ENCODE data around the gene PAQR3. TPM values are rescaled to one million over a fixed set of nuclear protein-coding genes. Genes with fewer than 3 reads are reported as not detected.

The PAQR3 gene
- total and polyA plus RNA-seq, 9 of the 15 experiments (the other 6 are each of a cell fraction or from before 2014, with no cell fraction given), result 10.7 to 77.1 (median 31.6) TPM

- TF ChIP-seq THRAP3 (IDR thresholded peaks at IDR 0.05; ENCODE audit: borderline replicate concordance) (no peak), ZNF253 (CRISPR knock-in tag; conservative IDR thresholded peaks at IDR 0.05) (0 out of 2 replicates have a peak, but pooled peaks have one; percentile 17), POLR2B (IDR thresholded peaks at IDR 0.05; ENCODE audit: low read depth, partially characterized antibody) (peak; percentile 59), THRB (CRISPR knock-in tag; conservative IDR thresholded peaks at IDR 0.05) (0 out of 2 replicates have a peak, but pooled peaks have one; percentile 51), POLR2A (conservative IDR thresholded peaks at IDR 0.05) (peak; percentile 57), SUPT5H (IDR thresholded peaks at IDR 0.05) (peak; percentile 50; the same call in 1 of the 2 replicates), ZNF785 (CRISPR knock-in tag; IDR thresholded peaks at IDR 0.05) (no peak)
- intact Hi-C loops (cut with micrococcal nuclease) (no loop called here), in situ Hi-C loops (cut with MboI) (no loop called here)
- Histone ChIP-seq H3K4me2 (ENCODE audit: insufficient read depth, low read length) (no peak overlapping the region), H3K9me3 (replicated peaks; ENCODE audit: control insufficient read depth, insufficient read depth, low read depth, low read length) (no peaks in the 10 kb centered on the region), H3K27me3 (ENCODE audit: control insufficient read depth in 2 of 2, insufficient read depth in 2 of 2, low read length in 2 of 2) (no peaks in the 10 kb centered on the region), H3K4me3 (no peak overlapping the region), H3K4me1 (replicated peaks in 1 of 2; ENCODE audit: control insufficient read depth in 2 of 2, insufficient read depth in 2 of 2, low read length in 2 of 2) (no peaks in the 10 kb centered on the region), H3K79me2 (ENCODE audit: control insufficient read depth, insufficient read depth, low read length) (no peaks in the 10 kb centered on the region), H3K9me1 (ENCODE audit: control insufficient read depth, insufficient read depth, low read length) (no peaks in the 10 kb centered on the region), H4K20me1 (replicated peaks; ENCODE audit: control insufficient read depth, insufficient read depth, low read length) (no peaks in the 10 kb centered on the region), H3K36me3 (ENCODE audit: control insufficient read depth, insufficient read depth, low read length) (peaks cover 85% of the 10 kb centered on the region), H3K27ac (ENCODE audit: extremely low read depth, low read depth, low read length) (no peak overlapping the region), H2AFZ (ENCODE audit: low read depth, low read length) (no peak overlapping the region), H3K9ac (ENCODE audit: insufficient read depth in 1 of 2, low read depth in 2 of 2, low read length in 2 of 2) (no peak overlapping the region)
- ChIA-PET CTCF (ENCODE audit: low intra/inter-chr PET ratio) (no interaction called here), POLR2A (no interaction called here)
- no peak for FAIRE-seq
- ATAC-seq, result peak; percentile 11
- DNase-seq (ENCODE audit: extremely low read depth in 1 of 4, low spot score in 3 of 4), result no peak
- TSS peak; percentile 6 for BruUV-seq (replicated peaks)
Observed at GRCh38 chr4:78899302-78899701, 39.9 kb downstream of the PAQR3 start.

GRCh38 chr4:78889955-78890354 is 49.3 kb downstream of the PAQR3 start:
- Histone ChIP-seq H3K9ac (ENCODE audit: insufficient read depth in 1 of 2, low read depth in 2 of 2, low read length in 2 of 2) (no peak overlapping the region), H3K79me2 (ENCODE audit: control insufficient read depth, insufficient read depth, low read length) (no peaks in the 10 kb centered on the region), H3K36me3 (ENCODE audit: control insufficient read depth, insufficient read depth, low read length) (peaks cover 98% of the 10 kb centered on the region), H3K4me3 (no peak overlapping the region), H4K20me1 (replicated peaks; ENCODE audit: control insufficient read depth, insufficient read depth, low read length) (no peaks in the 10 kb centered on the region), H3K4me2 (ENCODE audit: insufficient read depth, low read length) (no peak overlapping the region), H3K4me1 (replicated peaks in 1 of 2; ENCODE audit: control insufficient read depth in 2 of 2, insufficient read depth in 2 of 2, low read length in 2 of 2) (no peaks in the 10 kb centered on the region), H3K9me1 (ENCODE audit: control insufficient read depth, insufficient read depth, low read length) (no peaks in the 10 kb centered on the region), H2AFZ (ENCODE audit: low read depth, low read length) (no peak overlapping the region), H3K27me3 (ENCODE audit: control insufficient read depth in 2 of 2, insufficient read depth in 2 of 2, low read length in 2 of 2) (no peaks in the 10 kb centered on the region), H3K27ac (ENCODE audit: extremely low read depth, low read depth, low read length) (no peak overlapping the region), H3K9me3 (replicated peaks; ENCODE audit: control insufficient read depth, insufficient read depth, low read depth, low read length) (no peaks in the 10 kb centered on the region)
- ATAC-seq (no peak), DNase-seq (ENCODE audit: extremely low read depth in 1 of 4, low spot score in 3 of 4) (no peak), FAIRE-seq (no peak)
- no TSS peak for BruUV-seq (replicated peaks)
- intact Hi-C loops (cut with micrococcal nuclease), result no loop called here
- ChIA-PET CTCF (ENCODE audit: low intra/inter-chr PET ratio) (no interaction called here), POLR2A (no interaction called here)
- TF ChIP-seq RBM22 (IDR thresholded peaks at IDR 0.05; ENCODE audit: low read depth, low read length, poor library complexity, severe bottlenecking), result peak; percentile 93
- no peak for TF ChIP-seq PYGO2 (tag; IDR thresholded peaks at IDR 0.05)
- TF ChIP-seq POLR2G (IDR thresholded peaks at IDR 0.05; ENCODE audit: low read depth, low read length), result peak; percentile 28; the same call in 1 of the 2 replicates
- in situ Hi-C loops (cut with MboI), result no loop called here

All from K562 (cell line).